HPDE6-E6E7 (cell line): ENCODE data around the gene SLAMF7.
"Not testable (repeated sequence)": the region's sequence is repeated elsewhere in the genome, so short reads cannot be mapped to it uniquely, and the experiment has no call there.

Experiments used
- DNase-seq: peaks from one replicate; pipeline ENCODE4 v3.0.0; 2011; ENCODE audit warnings: missing footprints; ENCODE audit errors: extremely low spot score

Gene SLAMF7

DNA sequence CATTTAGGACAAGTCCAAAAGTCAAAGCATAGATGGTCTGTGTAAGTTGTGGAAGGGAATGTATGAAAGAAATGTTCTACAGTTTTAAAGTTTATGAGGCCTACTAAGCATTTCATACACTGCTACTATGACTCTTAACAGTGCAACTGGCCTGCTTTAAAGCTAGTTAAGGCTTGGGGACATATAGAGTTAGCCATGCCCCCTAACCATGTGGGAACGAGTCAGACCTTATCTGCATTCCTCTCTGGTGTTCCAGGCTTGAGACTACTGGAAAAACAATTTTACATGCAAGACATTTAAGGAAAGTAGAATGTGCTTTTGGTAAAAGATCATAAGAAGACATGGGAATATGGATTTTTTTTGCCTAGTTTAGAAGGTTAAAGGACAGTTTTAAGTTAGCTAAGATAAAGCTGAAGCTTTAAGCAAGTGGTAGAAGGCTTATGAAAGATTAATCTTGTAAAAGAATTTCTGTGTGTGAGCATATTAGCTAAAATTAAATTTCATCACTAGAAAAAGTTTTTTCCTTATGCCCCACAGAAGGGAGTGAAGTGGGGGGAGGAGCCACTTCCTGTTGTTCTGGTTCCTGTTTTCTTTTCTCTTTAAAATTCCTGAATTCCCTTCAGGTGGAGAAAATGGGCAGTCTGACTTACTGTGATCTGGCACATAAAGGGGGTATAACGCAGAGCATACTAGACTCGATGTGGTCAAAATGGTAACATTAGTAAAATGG, 18.5 kb upstream of the SLAMF7 start:
- no peak for DNase-seq

DNA sequence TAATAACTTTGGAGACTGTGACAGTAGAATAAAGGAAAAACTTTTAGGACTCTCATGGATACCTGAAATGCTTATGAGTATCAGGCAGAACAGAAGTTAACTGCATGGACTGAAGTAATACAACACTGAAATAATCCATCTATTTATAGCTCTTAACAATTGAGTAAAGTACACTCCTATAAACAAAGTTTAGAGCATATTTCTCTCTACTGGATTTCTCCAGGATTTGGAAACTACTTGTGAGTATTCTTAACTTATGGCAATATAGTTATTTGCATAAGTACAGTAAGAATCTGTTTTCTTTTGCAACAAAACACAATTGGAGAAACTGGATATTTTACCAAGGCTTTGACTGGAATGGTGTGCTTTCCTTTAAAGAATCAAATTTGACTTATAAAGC, 17.6 kb upstream of the SLAMF7 start:
- no peak for DNase-seq

DNA sequence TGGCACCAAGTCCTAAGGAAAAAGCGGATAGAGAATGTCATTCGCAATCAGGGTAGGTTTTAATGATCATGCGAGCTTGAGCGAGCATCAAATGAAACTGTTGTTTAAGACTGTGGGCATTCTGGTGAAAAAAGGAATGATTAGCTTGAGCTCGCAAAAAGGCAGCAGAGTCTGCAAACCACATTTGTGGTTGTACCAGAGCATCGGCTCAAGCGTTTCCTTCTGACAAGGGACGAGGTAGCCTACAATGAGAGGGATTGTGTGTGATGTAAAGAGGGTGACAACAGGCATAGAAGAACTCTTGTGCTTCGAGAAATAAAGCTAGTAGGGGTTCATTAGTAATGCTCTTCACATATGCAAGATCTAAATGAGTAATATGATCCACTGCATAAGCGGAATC, 16.3 kb upstream of the SLAMF7 start:
- no peak for DNase-seq

DNA sequence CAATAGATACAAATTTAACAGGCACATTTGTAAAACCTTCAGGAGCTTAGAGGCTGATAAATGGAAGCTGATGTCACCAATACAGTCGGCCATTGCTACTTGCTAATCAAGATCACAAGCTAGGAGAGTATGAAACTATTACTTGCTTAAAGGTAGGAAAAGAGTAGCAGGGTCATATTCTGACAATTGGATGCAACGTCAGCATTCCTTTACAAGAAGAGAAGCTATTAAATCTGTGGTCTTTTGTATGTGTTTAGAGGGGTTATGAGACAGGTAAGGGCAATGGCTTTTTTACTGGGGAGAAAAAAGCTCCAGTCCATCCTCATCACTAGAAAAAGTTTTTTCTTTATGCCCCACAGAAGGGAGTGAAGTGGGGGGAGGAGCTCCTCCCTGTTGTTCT, 15.7 kb upstream of the SLAMF7 start:
- no peak for DNase-seq

DNA sequence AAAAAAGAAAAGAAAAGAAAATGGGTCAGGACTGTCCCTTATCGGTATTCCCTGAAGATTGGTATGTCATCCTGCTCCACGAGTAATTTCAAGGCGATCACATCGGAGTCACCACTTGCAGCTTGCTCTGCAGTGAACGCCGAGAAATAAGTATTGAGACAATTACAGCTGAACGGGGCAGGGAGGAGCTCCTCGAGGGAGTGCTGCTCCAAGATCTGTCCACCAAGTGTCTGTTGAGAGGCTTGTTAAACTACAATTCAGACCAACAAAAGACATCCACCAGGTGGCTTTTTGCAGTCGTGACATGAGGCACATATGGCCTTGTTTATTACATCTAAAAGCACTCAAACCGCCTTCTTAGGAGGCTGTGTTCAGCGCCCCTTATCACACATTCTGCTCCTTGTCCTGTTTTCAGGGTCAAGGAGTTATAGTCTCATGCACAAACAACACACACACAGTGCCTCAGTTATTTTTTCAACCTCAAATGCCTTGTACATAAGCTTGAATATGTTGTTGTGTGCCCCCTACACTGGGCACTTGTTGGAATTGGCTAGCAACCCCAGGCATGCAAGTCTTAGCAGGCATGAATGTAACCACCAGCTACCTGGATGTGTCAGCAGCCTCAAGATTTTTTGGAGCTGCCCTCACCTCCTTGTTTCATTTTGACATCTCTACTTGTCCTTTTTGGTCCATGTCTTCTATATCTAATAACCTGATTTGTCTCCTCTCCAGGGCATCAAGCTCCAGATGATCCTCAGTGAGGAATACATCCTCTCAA, 14.4 kb upstream of the SLAMF7 start:
- DNase-seq, result no peak

DNA sequence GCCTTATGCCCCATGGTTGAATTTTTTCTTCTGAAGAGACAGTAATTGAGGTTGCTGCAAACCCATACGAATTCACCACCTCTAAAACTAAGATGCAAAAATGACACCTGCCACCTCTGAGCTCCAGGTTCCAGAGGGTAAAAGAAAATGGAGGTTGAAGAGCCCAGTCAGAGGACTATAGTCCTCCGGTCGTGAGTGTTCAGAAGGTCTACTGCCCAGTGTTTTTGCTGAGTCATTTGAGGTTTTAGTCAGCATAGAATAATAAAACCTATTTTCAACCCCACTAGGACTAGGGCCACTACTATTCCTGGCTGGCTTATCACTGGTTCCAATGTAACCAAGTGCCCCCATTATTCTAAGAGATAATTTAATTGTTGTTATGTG, 12.9 kb upstream of the SLAMF7 start:
- DNase-seq, result no peak

DNA sequence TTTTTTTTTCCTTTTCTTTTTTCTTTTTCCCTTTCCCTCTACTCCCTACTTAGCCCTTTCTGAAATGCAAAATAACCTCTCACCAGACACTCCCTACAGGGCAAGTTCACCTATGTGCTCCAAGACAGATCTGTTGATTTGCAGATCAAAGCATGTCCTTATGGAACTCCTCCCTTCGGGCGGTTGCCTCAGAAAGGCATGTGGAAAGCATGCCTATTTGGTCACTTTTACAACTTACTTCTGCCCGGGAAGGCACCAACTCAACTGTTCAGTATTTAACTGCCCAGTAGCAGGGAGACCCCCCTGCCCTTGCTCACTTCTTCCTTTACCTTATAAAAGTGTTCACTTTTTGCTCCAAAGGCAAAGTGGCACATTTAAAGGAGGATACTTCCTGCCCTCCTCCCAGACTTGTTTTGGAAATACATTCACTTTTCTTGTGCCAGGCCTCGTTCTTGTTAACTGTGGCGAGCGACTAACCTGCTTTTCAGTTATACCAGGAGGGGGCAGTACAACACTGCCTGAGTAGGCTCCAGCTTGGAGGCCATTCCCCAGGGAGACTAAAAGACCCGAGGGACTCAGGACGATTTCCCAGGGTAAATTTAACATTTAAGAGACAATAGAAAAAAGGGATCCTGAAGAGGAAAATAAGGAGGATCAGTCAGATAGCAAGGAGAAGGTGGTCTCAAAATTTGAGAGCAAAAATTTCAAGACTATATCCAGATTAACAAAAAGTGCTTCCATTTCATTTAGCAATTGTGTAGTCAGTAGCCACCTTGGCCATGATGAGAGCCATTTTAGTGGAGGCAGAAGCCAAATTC, 12.3 kb upstream of the SLAMF7 start:
- peak; percentile 63 for DNase-seq

DNA sequence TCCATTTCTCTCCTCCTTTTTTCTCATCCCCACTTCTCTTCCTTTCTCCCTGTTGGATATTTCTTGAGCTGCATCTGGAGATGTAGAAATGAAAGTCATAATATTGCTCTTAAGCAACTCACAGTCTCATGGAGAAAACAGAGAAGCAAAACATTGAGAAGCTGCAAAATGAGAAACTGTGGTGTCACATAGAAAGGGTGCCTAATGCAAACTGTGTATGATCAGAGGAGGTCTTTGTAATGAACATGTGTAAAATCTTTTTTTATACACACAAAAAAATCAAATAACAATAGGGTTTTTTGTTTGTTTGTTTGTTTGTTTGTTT, 11.8 kb upstream of the SLAMF7 start:
- no peak for DNase-seq

DNA sequence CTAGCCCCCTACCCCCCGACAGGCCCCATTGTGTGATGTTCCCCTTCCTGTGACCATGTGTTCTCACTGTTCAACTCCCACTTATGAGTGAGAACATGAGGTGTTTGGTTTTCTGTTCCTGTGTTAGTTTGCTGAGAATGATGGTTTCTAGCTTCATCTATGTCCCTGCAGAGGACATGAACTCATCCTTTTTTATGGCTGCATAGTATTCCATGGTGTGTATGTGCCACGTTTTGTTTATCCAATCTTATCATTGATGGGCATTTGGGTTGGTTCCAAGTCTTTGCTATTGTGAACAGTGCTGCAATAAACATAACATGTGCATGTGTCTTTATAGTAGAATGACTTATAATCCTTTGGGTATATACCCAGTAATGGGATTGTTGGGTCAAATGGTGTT, 7.5 kb upstream of the SLAMF7 start:
- DNase-seq, result not testable (repeated sequence)

DNA sequence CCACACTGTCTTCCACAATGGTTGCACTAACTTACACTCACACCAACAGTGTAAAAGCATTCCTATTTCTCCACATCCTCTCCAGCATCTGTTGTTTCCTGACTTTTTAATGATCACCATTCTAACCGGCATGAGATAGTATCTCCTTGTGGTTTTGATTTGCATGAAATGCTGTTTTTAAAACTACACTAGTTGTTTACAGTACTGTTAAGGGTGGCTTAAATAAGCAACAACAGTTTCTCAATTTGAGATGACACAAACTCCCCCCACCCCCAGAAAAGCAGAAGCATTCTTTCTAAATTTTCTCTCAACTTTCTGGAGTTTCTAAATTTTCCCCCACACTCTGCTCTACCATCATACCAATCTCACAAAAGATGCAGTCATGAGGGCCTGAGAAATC, 7.1 kb upstream of the SLAMF7 start:
- no peak for DNase-seq

DNA sequence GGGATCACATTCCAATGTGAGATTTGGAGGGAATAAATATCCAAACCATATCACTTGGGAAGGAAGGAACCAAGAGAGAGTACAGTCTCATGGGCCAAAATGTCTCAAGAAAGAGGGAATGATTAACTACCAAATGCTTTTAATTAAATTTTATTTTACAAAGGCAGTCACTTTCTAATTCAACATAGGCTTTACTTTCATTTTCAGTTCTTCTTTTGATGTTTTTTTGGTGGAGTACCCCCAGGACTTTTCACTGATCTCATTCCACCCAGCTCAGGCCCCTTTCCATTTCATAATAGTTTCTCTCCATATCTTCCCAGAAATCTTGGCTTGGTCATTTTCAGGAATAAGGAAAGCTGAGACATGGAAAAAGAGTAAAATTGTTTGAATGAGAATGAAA, 5.1 kb upstream of the SLAMF7 start:
- DNase-seq, result no peak

DNA sequence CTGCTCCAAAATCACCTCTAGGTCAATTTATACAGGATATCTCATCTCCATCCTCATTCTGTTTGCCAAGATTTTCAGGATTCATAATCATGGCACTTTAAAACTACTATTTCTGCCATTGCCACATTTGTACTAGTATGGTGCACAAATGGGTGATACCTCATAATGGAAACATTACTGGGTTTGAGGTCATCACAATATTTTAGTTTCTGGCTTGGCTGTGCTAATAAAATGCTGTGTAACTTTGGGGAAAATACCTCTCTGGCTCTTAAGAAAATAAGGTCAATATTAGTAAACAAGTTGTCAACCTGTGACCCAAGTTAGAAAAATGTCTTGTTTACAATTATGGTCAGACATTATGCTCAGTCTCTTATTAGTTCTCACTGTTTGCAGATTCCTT, 4.7 kb upstream of the SLAMF7 start:
- no peak for DNase-seq

DNA sequence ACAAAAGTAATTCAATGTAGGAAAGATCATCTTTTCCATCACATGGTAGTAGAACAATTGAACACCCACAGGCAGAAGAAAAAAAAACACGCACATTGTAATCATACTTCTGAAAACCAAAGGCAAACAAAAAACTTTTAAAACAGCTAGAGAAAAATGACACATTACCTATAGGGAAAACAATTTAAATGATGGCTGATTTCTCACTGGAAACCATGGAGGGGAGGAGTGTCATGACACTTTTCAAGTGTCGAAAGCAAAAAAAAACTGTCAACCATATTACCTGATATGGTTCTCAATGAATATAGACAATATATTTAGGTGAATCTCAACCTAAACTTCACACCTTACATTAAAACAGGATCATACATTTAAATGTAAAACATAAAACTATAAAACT, 776 bp upstream of the SLAMF7 start:
- no peak for DNase-seq

DNA sequence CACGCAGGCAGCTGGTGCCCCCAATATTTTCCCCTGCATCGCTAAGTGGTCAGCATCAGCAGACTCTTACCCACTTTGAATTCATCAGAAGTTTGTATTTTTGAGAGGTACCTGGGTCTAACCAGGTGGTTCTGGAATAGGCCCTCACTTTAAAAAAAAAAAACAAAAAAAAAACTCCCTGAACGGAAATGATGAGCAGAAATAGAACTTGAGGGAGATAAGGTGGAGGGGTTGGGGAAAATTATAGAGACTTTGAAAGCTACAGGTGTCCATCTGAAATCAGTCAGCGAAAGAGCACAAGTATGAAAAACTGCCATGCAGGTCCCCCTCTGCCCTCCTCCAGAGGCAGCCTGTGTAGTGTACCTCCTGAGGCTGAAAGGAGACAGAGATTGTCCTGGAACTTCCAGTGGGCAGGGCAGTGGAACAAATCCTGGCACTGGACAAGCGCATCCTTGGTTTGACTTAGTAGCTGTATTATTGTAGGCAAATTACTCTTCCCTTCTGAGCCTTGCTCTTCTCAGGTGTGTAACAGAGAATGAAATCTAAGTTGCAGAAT, 1.2 kb downstream of the SLAMF7 start:
- no peak for DNase-seq

DNA sequence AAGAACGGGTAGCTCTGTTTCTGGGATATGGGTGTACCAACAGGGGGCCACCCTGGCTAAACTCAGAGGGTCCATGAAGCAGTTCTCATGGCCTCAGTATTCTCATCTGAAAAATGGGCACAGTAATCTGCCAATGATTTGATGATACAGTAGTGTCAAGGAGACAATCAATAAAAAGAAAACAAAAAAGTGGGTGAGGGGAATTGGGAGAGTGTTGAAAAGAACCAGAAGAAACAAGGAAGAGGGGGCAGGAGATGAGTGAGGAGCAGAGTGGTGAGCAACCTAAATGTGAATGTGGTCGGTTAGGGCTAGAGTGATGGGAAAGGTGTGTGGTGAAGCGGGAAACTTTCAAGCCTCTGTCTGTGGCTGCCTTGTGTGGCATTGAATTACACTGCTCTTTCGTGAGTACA, 2.0 kb downstream of the SLAMF7 start:
- DNase-seq, result no peak

DNA sequence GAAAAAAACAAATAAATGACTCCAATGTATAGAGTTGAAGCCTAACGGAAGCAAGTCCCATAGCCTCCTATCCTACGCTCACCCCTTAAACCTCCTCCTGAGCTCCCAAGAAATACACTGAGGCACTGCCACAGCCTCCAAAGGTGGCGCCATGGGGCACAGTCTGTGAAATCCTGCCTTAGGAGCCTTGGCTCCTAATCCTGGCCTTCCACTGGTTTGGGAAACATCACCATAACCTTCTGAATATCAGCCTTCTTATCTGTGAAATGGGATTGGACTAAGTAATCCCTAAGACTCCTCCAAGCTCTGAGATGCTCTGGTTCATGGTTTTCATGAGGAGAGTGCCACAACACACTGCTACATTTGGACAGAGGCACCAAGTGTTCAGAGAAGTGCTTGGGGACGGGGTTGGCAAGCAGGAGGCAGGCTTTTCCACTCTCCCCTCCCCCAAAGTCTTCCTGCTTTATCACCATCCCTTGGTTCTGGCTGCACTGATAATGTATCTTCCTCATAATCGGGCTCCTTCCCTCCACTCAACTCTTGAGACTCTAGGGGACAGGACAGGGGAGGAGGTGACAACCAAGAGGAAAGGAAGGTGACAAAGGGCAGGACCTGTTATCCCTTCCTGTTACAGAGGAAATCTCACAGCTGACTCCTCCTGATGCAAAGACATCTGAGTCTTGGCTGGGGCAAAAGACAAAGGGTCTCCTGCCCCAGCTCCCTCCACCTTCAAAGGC, 2.7 kb downstream of the SLAMF7 start:
- no peak for DNase-seq

DNA sequence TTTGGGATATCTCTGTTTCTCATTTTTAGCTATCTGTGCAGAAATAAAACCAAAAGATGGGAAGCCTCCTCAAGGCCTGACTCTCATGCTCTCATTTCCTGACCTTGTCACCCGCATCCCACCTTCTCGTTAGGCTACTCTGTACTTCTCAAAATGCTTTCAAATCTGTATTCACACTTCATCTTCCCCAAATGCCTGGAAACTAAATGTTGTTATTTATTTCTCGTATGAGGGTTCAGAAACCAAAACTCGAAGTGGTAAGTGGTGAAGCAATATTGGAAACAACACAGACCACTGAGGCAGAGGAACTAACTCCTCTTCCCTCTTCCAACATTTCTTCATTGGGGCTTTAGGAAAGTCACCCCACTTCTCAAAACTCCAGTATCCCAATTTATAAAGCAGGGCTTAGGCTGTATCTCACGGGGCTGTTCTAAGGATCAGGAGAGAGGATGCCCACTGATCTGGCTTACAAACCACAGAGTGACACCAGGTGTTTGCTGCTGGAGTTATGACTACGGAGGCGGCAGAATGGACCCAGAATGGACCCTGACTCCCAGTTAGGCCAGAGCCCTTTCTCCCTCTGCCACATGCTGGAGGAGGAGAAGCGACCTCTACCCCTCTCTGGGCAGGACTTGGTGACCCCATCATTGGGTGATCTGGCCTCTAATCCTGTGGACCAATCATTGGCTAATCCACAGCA, 3.5 kb downstream of the SLAMF7 start:
- DNase-seq, result no peak

DNA sequence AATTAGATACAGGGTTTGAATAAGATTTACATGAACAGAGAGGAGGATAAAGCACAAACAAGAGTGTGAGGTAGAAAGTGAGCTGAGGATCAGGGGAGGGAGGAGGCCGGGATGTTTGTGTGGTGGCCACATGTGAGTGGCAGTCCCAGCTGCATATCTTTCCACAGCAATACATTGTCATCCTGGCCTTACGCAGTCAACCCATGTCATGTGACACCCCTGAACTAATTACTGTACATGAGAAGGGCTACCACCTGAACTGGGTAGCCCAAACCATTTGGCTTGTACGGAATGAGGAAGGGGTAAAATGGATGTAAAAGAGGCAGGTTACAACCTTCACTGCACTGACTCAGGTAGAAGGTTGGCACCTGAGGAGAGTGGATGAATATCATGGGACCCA, 4.2 kb downstream of the SLAMF7 start:
- DNase-seq, result no peak

DNA sequence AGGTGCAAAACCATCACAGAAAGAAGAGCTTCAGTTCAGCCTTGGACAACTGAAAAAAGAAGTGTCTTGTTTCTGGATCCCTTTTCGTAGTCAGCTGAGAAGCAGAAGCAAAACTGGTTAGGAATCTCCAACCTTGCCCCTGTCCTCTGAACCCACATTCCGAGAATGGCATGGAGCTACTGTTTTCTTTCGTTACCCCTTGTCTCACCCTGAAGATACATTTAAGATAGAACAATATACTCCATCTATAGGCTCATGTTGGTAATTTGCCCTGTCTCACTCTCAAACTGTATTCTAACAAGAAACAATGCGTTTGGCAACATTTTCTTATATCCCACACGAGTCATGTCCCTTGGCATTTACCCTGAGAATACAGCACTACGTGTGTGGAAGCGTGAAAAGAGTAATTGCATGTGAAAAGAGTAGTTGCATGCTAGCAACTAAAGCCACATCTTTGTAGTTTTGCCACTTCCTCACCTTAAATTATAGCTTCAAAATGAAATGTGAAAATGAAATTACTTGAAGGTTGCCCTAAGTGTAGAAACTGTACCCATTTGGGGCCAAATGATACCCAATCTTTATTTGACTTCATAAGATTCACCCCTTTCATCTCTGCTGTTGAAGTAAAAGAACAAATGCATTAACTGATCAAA, 5.3 kb downstream of the SLAMF7 start:
- no peak for DNase-seq

DNA sequence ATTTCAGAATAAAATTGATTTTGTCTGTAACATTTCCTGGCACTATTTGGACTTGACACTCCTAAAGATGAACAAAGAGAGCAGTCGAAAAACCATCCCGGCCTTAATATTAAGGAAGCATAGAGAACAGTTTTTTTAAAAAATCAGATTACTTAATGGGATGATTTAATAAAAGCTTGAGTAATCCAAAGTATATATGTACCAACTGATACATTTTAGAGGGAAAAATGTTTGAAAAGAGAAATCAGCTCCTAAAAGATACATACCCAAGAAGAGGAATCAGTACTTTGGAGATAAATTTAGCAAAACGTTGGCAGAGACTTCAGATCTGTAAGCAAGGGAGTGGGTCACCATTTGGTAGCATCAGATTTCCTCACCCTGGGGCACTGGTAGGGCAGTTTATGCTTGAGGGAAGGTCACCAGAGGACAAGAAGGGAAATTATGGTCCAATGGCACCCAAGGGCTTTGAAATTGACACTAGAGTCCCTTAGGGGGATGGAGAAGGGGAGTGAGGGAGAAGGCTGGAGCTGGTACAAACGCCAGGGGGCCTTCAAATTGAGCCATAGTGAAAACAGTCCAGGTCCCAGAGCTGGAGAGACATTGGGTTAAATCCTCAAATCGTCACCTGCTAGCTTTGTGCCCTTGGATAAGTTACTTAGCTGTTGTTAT, 5.9 kb downstream of the SLAMF7 start:
- no peak for DNase-seq
